Loucy (cell line): Measurements from ENCODE around the gene TUBA3E.
"Not testable (repeated sequence)": the region's sequence is repeated elsewhere in the genome, so short reads cannot be mapped to it uniquely, and the experiment has no call there.

Experiments used
- H2AFZ ChIP-seq: fragments of 200-600 bp; sonication (generic); 2 replicates; pipeline ENCODE4 v1.6.0; 2016; ENCODE audit warnings: antibody characterized with exemption, mild to moderate bottlenecking, low read length, moderate library complexity
- H3F3A ChIP-seq: fragments of 200-600 bp; 2 replicates; pipeline ENCODE4 v1.6.0; 2016; ENCODE audit warnings: antibody characterized with exemption, low read depth, mild to moderate bottlenecking
- H3K27me3 ChIP-seq: fragments of 200-600 bp; sonication (generic); 2 replicates; pipeline ENCODE4 v1.6.1; 2014; ENCODE audit warnings: low read length, mild to moderate bottlenecking; ENCODE audit not compliant: insufficient read depth, poor library complexity, severe bottlenecking
- H3K36me3 ChIP-seq: fragments of 200-600 bp; sonication (generic); 2 replicates; pipeline ENCODE4 v1.6.1; 2016; ENCODE audit warnings: low read length; ENCODE audit not compliant: insufficient read depth
- H3K4me1 ChIP-seq: fragments of 200-600 bp; sonication (generic); 2 replicates; pipeline ENCODE4 v1.5.1; 2014; ENCODE audit warnings: low read length, mild to moderate bottlenecking; ENCODE audit not compliant: insufficient read depth, poor library complexity, severe bottlenecking
- H3K4me2 ChIP-seq: fragments of 200-600 bp; sonication (generic); 2 replicates; pipeline ENCODE4 v1.6.0; 2014; ENCODE audit warnings: antibody characterized with exemption, low read length, low read depth, mild to moderate bottlenecking; ENCODE audit not compliant: poor library complexity, severe bottlenecking
- H3K4me3 ChIP-seq: fragments of 200-600 bp; sonication (generic); 2 replicates; pipeline ENCODE4 v1.5.1; 2014; ENCODE audit warnings: low read length, mild to moderate bottlenecking, mixed read lengths; ENCODE audit not compliant: poor library complexity, severe bottlenecking
- H3K79me2 ChIP-seq: fragments of 200-600 bp; sonication (generic); 2 replicates; pipeline ENCODE4 v1.6.1; 2014; ENCODE audit warnings: low read length; ENCODE audit not compliant: insufficient read depth
- H3K9ac ChIP-seq: fragments of 200-600 bp; sonication (generic); 2 replicates; pipeline ENCODE4 v1.6.0; 2014; ENCODE audit warnings: mild to moderate bottlenecking, low read depth, low read length, moderate library complexity; ENCODE audit not compliant: poor library complexity, severe bottlenecking
- H3K9me2 ChIP-seq: fragments of 200-600 bp; sonication (generic); replicated peaks from 2 replicates; pipeline ENCODE4 v1.6.1; 2016; ENCODE audit warnings: low read depth, low read length, mixed read lengths
- H3K9me3 ChIP-seq: fragments of 200-600 bp; sonication (generic); 2 replicates; pipeline ENCODE4 v1.6.1; 2014; ENCODE audit warnings: mild to moderate bottlenecking, antibody characterized with exemption, low read length, low read depth; ENCODE audit not compliant: insufficient read depth
- H4K20me1 ChIP-seq: fragments of 200-600 bp; sonication (generic); 2 replicates; pipeline ENCODE4 v1.6.0; 2014; ENCODE audit warnings: antibody characterized with exemption, low read length, mild to moderate bottlenecking; ENCODE audit not compliant: insufficient read depth, poor library complexity, severe bottlenecking
- CTCF ChIP-seq: fragments of 200-600 bp; sonication (generic); conservative IDR thresholded peaks from 2 replicates; pipeline ENCODE4 v1.5.1; 2014; ENCODE audit warnings: mild to moderate bottlenecking, antibody characterized with exemption, low read length
- EZH2phosphoT487 ChIP-seq: fragments of 200-600 bp; IDR thresholded peaks from 2 replicates; pipeline ENCODE4 v1.6.1; 2018; ENCODE audit warnings: antibody characterized with exemption, mild to moderate bottlenecking, moderate library complexity, borderline replicate concordance

TUBA3E gene

GRCh38 chr2:130243359-130243758 is 45.1 kb upstream of the TUBA3E start:
- Histone ChIP-seq H3K9ac (no peak overlapping the region), H3K4me2 (no peak overlapping the region), H4K20me1 (no peaks in the 10 kb centered on the region), H3K36me3 (no peaks in the 10 kb centered on the region), H2AFZ (no peak overlapping the region), H3F3A (no peaks in the 10 kb centered on the region), H3K27me3 (no peaks in the 10 kb centered on the region), H3K9me3 (no peaks in the 10 kb centered on the region), H3K9me2 (no peaks in the 10 kb centered on the region), H3K79me2 (no peaks in the 10 kb centered on the region), H3K4me1 (no peaks in the 10 kb centered on the region), H3K4me3 (no peak overlapping the region)
- TF ChIP-seq CTCF, result no peak
- TF ChIP-seq EZH2phosphoT487, result no peak

GRCh38 chr2:130241041-130241707 is 42.9 kb upstream of the TUBA3E start:
- H3K27me3 ChIP-seq, result no peaks in the 10 kb centered on the region
- H3K9me3 ChIP-seq, result no peaks in the 10 kb centered on the region
- no peaks in the 10 kb centered on the region for H3K9me2 ChIP-seq
- H2AFZ ChIP-seq, result no peak overlapping the region
- no peak overlapping the region for H3K4me3 ChIP-seq
- no peaks in the 10 kb centered on the region for H3K36me3 ChIP-seq
- H3K9ac ChIP-seq, result no peak overlapping the region
- no peaks in the 10 kb centered on the region for H4K20me1 ChIP-seq
- TF ChIP-seq EZH2phosphoT487 (no peak), CTCF (no peak)
- no peaks in the 10 kb centered on the region for H3F3A ChIP-seq
- H3K79me2 ChIP-seq, result no peaks in the 10 kb centered on the region
- H3K4me2 ChIP-seq, result no peak overlapping the region
- H3K4me1 ChIP-seq, result no peaks in the 10 kb centered on the region

GRCh38 chr2:130239581-130239980 is 41.3 kb upstream of the TUBA3E start:
- H2AFZ ChIP-seq, H4K20me1 ChIP-seq, H3K4me3 ChIP-seq, H3K9ac ChIP-seq, H3K36me3 ChIP-seq, H3K9me2 ChIP-seq, H3K27me3 ChIP-seq, H3K9me3 ChIP-seq, H3K4me1 ChIP-seq, H3K4me2 ChIP-seq, H3F3A ChIP-seq, H3K79me2 ChIP-seq: not testable (repeated sequence)

GRCh38 chr2:130233066-130233465 is 34.8 kb upstream of the TUBA3E start:
- not testable (repeated sequence) for H2AFZ ChIP-seq, H3K79me2 ChIP-seq, H3K4me2 ChIP-seq, H3K4me3 ChIP-seq, H4K20me1 ChIP-seq, H3F3A ChIP-seq, H3K9me2 ChIP-seq, H3K4me1 ChIP-seq, H3K36me3 ChIP-seq, H3K27me3 ChIP-seq, H3K9ac ChIP-seq, H3K9me3 ChIP-seq
